ES-I3 (cell line): ENCODE measurements around the gene CACNB4.

Experiments
- H3K36me3 ChIP-seq: 2 replicates; pipeline ENCODE4 v1.6.1; 2013; ENCODE audit warnings: mild to moderate bottlenecking, low read length, control low read depth, moderate library complexity; ENCODE audit not compliant: insufficient read depth
- H3K4me1 ChIP-seq: 2 replicates; pipeline ENCODE4 v1.6.1; 2013; ENCODE audit warnings: mild to moderate bottlenecking, control low read depth, low read length; ENCODE audit not compliant: insufficient read depth
- H3K9ac ChIP-seq: 2 replicates; pipeline ENCODE4 v1.6.1; 2013; ENCODE audit warnings: low read depth, mild to moderate bottlenecking, low read length, moderate library complexity
- H3K9me3 ChIP-seq: 2 replicates; pipeline ENCODE4 v1.6.1; 2013; ENCODE audit warnings: mild to moderate bottlenecking, low read length, moderate library complexity; ENCODE audit not compliant: control insufficient read depth, insufficient read depth

Gene CACNB4

GRCh38 chr2:151844211-151844896 lies 254.5 kb downstream of the CACNB4 start:
- H3K4me1 ChIP-seq: no peaks in the 10 kb centered on the region

GRCh38 chr2:151843691-151844061 lies 255.2 kb downstream of the CACNB4 start:
- no peaks in the 10 kb centered on the region for H3K9me3 ChIP-seq
- H3K9ac ChIP-seq: no peak overlapping the region
- H3K4me1 ChIP-seq: no peaks in the 10 kb centered on the region
- no peaks in the 10 kb centered on the region for H3K36me3 ChIP-seq

More at GRCh38 chr2:151844211-151844896, 254.5 kb downstream of the CACNB4 start:
- Histone ChIP-seq H3K9ac (no peak overlapping the region), H3K36me3 (no peaks in the 10 kb centered on the region), H3K9me3 (no peaks in the 10 kb centered on the region)

GRCh38 chr2:151842830-151843690 lies 255.8 kb downstream of the CACNB4 start:
- H3K9me3 ChIP-seq: no peaks in the 10 kb centered on the region
- H3K9ac ChIP-seq: no peak overlapping the region
- H3K4me1 ChIP-seq: no peaks in the 10 kb centered on the region; the same call in 1 of the 2 replicates
- H3K36me3 ChIP-seq: no peaks in the 10 kb centered on the region

GRCh38 chr2:151841047-151841424 lies 257.8 kb downstream of the CACNB4 start:
- H3K9ac ChIP-seq: no peak overlapping the region
- no peaks in the 10 kb centered on the region for H3K36me3 ChIP-seq
- H3K4me1 ChIP-seq: no peaks in the 10 kb centered on the region; the same call in 1 of the 2 replicates
- H3K9me3 ChIP-seq: no peaks in the 10 kb centered on the region

- H3K36me3 ChIP-seq: no peaks in the 10 kb centered on the region
- H3K4me1 ChIP-seq: no peaks in the 10 kb centered on the region; the same call in 1 of the 2 replicates
- H3K9ac ChIP-seq: no peak overlapping the region
- H3K9me3 ChIP-seq: no peaks in the 10 kb centered on the region
Observed at GRCh38 chr2:151840216-151841046, 258.4 kb downstream of the CACNB4 start.

- Histone ChIP-seq H3K4me1 (no peaks in the 10 kb centered on the region; the same call in 1 of the 2 replicates), H3K9me3 (no peaks in the 10 kb centered on the region), H3K9ac (no peak overlapping the region), H3K36me3 (no peaks in the 10 kb centered on the region)
Observed at GRCh38 chr2:151837926-151838325, 260.9 kb downstream of the CACNB4 start.

GRCh38 chr2:151833984-151834383 lies 264.9 kb downstream of the CACNB4 start:
- no peaks in the 10 kb centered on the region for H3K36me3 ChIP-seq

GRCh38 chr2:151830961-151831360 lies 267.9 kb downstream of the CACNB4 start:
- no peaks in the 10 kb centered on the region; the same call in 1 of the 2 replicates for H3K4me1 ChIP-seq
- no peaks in the 10 kb centered on the region for H3K9me3 ChIP-seq
- no peaks in the 10 kb centered on the region for H3K36me3 ChIP-seq
- H3K9ac ChIP-seq: no peak overlapping the region

More at GRCh38 chr2:151833984-151834383, 264.9 kb downstream of the CACNB4 start:
- Histone ChIP-seq H3K9me3 (no peaks in the 10 kb centered on the region), H3K4me1 (no peaks in the 10 kb centered on the region; the same call in 1 of the 2 replicates), H3K9ac (no peak overlapping the region)

- Histone ChIP-seq H3K9me3 (no peaks in the 10 kb centered on the region), H3K36me3 (no peaks in the 10 kb centered on the region), H3K4me1 (peaks cover 13% of the 10 kb centered on the region), H3K9ac (peak overlapping the region; percentile 74)
Observed at GRCh38 chr2:151828890-151829324, 269.9 kb downstream of the CACNB4 start.

GRCh38 chr2:151828143-151828889 lies 270.5 kb downstream of the CACNB4 start, which contains the start of gene ARL5A:
ARL5A (minus strand) TSS chr2:151828421; CDS start chr2:151828176, 245 bp downstream.
- Histone ChIP-seq H3K9ac (peak within 1 kb of the TSS; percentile 74), H3K9me3 (no peaks in the 10 kb centered on the region), H3K36me3 (no peaks in the 10 kb centered on the region), H3K4me1 (peaks cover 19% of the 10 kb centered on the region)

GRCh38 chr2:151827564-151828142 lies 271.2 kb downstream of the CACNB4 start:
- H3K9me3 ChIP-seq: no peaks in the 10 kb centered on the region
- H3K4me1 ChIP-seq: peaks cover 22% of the 10 kb centered on the region
- peak overlapping the region; percentile 74 for H3K9ac ChIP-seq
- H3K36me3 ChIP-seq: no peaks in the 10 kb centered on the region

- peaks cover 25% of the 10 kb centered on the region for H3K4me1 ChIP-seq
- H3K36me3 ChIP-seq: no peaks in the 10 kb centered on the region
- H3K9me3 ChIP-seq: no peaks in the 10 kb centered on the region
- H3K9ac ChIP-seq: peak overlapping the region; percentile 74; the same call in 1 of the 2 replicates
Observed at GRCh38 chr2:151826737-151827157, 272.1 kb downstream of the CACNB4 start.

- H3K9ac ChIP-seq: no peak overlapping the region
- peaks cover 25% of the 10 kb centered on the region for H3K4me1 ChIP-seq
- no peaks in the 10 kb centered on the region for H3K36me3 ChIP-seq
- H3K9me3 ChIP-seq: no peaks in the 10 kb centered on the region
Observed at GRCh38 chr2:151824886-151825285, 274.0 kb downstream of the CACNB4 start.
